Activated B cell treated with CpG ODN at 0.5 μM for 24 hours (primary cell): ENCODE data around the gene IVNS1ABP. TPM values are rescaled to one million over a fixed set of nuclear protein-coding genes. Genes with fewer than 3 reads are reported as not detected.

Experiments used
- ATAC-seq: fragments of 200-7000 bp; cut with Tn5 transposase; one replicate; pipeline ENCODE4 v1.10.0; 2021; ENCODE audit warnings: low read depth, mild to moderate bottlenecking, moderate library complexity
- CTCF ChIA-PET: fragments of 350-600 bp; sonication (Branson Sonifier 250); formaldehyde crosslinking; loops from one replicate; lab custom pipeline; 2021; ENCODE audit warnings: antibody characterized with exemption; lab: Charles Lee
- POLR2A ChIA-PET: fragments of 350-600 bp; sonication (Branson Sonifier 250); formaldehyde crosslinking; loops from one replicate; lab custom pipeline; 2021; ENCODE audit warnings: antibody characterized with exemption; lab: Charles Lee
- DNase-seq: peaks from one replicate; pipeline ENCODE4 v3.0.0; 2022
- H3K27ac Mint-ChIP-seq: one replicate; pipeline ENCODE4 v1.8.0; 2020; ENCODE audit warnings: mixed read lengths
- H3K27me3 Mint-ChIP-seq: one replicate; pipeline ENCODE4 v1.8.0; 2021; ENCODE audit warnings: mixed read lengths
- H3K36me3 Mint-ChIP-seq: one replicate; pipeline ENCODE4 v1.8.0; 2021; ENCODE audit warnings: low read depth, mixed read lengths
- H3K4me1 Mint-ChIP-seq: one replicate; pipeline ENCODE4 v1.8.0; 2021; ENCODE audit warnings: mixed read lengths
- H3K4me3 Mint-ChIP-seq: one replicate; pipeline ENCODE4 v1.8.0; 2020; ENCODE audit warnings: mild to moderate bottlenecking, mixed read lengths
- H3K9me3 Mint-ChIP-seq: one replicate; pipeline ENCODE4 v1.8.0; 2020; ENCODE audit warnings: mixed read lengths
- intact Hi-C: fragments of 100-400 bp; cut with micrococcal nuclease; formaldehyde crosslinking; loops from one replicate; pipeline ENCODE4 v1.15.1; 2024
- total RNA-seq: library from RNA; stranded (reverse); gene quantifications from 2 replicates; pipeline ENCODE4 v1.2.3, GENCODE V29; 2022
- TF ChIP-seq, protein P1 (sequence below): fragments of 200-600 bp; IDR thresholded peaks from one replicate; pipeline ENCODE4 v1.8.0; 2022; ENCODE audit warnings: antibody characterized with exemption, mild to moderate bottlenecking

Gene IVNS1ABP
- total RNA-seq, 1 donor from 2014 or later: 149 TPM

- DNase-seq (no peak), ATAC-seq (peak; percentile 32)
- Mint-ChIP-seq H3K27ac (peak overlapping the region; percentile 98), H3K4me3 (peak overlapping the region; percentile 97), H3K36me3 (peaks cover 14% of the 10 kb centered on the region), H3K9me3 (peaks cover 2% of the 10 kb centered on the region), H3K4me1 (peaks cover 43% of the 10 kb centered on the region), H3K27me3 (no peaks in the 10 kb centered on the region)
- TF ChIP-seq, protein P1, sequence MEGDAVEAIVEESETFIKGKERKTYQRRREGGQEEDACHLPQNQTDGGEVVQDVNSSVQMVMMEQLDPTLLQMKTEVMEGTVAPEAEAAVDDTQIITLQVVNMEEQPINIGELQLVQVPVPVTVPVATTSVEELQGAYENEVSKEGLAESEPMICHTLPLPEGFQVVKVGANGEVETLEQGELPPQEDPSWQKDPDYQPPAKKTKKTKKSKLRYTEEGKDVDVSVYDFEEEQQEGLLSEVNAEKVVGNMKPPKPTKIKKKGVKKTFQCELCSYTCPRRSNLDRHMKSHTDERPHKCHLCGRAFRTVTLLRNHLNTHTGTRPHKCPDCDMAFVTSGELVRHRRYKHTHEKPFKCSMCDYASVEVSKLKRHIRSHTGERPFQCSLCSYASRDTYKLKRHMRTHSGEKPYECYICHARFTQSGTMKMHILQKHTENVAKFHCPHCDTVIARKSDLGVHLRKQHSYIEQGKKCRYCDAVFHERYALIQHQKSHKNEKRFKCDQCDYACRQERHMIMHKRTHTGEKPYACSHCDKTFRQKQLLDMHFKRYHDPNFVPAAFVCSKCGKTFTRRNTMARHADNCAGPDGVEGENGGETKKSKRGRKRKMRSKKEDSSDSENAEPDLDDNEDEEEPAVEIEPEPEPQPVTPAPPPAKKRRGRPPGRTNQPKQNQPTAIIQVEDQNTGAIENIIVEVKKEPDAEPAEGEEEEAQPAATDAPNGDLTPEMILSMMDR: no peak
- ChIA-PET CTCF (interaction anchor here (0.8 to 4.1 kb wide), 13 partner anchors 21 to 376 kb away, joined by 3 to 49 read pairs (median 6); no protein-coding TSS in a partner anchor), POLR2A (interaction anchor here (0.8 to 3.7 kb wide), 31 partner anchors 9 to 1057 kb away, joined by 3 to 81 read pairs (median 8); partner anchors contain the start of genes SWT1, TPR and TRMT1L)
- intact Hi-C loops: loop anchor here (1.0 to 10.0 kb wide), 18 partner anchors 21 to 1057 kb away; partner anchors contain the start of genes ODR4, RNF2, SWT1 and TPR
These were observed 855 bp upstream of the IVNS1ABP start for GRCh38 chr1:185317886-185318310.

DNA sequence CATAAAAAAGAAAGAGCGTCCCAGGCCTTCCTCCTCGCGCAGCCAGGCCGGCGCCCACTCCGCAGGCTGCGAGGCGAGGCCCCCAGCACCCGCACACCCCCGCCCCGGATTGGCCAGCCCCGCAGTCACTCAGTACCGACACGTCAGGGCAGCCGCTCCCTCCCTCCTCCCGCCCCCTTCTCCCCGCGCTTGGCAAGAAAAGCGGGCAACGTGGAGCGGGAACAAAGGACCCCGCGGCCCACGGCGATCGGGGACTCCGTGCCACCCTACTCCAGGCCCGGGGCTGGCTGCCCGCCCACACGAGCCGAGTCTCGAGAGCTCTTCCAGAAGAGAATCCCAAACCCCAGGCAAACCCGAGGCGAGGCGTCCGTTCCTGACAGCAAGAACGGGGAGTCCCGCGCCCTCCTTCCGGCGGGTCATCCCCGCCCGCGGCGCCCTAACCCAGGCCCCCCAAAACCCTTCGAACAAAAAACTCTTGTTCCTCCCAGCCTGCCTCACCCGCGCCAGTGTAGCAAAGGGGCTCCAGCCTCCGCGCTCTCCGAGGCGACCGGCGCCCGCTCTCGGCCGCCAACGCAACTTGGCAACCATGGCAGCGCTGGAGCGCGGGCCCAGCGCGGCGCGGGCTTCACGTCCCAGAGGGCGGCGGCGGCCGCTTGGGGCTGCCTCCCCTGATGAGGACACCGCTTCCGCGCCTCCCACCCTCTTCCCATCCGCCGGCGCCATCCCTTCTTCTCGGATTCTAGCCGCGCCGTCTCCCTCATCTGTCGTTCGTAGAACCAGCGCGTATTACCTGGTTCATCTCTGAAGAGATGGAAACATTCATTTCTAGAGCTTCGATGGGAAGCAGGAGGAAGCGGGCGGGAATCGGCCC, 645 bp downstream of the IVNS1ABP start:
- DNase-seq (peak; percentile 83), ATAC-seq (peak; percentile 49)
- intact Hi-C loops: loop anchor here (1.0 to 10.0 kb wide), 18 partner anchors 23 to 1059 kb away; partner anchors contain the start of genes ODR4, RNF2, SWT1 and TPR
- H3K36me3 Mint-ChIP-seq: peaks cover 20% of the 10 kb centered on the region
- ChIA-PET POLR2A (interaction anchor here (0.6 to 3.7 kb wide), 40 partner anchors 9 to 1265 kb away, joined by 3 to 81 read pairs (median 6); partner anchors contain the start of genes EDEM3, SWT1, TPR and TRMT1L), CTCF (interaction anchor here (0.5 to 4.1 kb wide), 17 partner anchors 22 to 378 kb away, joined by 3 to 49 read pairs (median 5); no protein-coding TSS in a partner anchor)
- TF ChIP-seq, protein P1: no peak
- H3K9me3 Mint-ChIP-seq: peaks cover 2% of the 10 kb centered on the region
- H3K4me3 Mint-ChIP-seq: peak overlapping the region; percentile 97
- peaks cover 56% of the 10 kb centered on the region for H3K4me1 Mint-ChIP-seq
- peak overlapping the region; percentile 98 for H3K27ac Mint-ChIP-seq
- H3K27me3 Mint-ChIP-seq: no peaks in the 10 kb centered on the region

GRCh38 chr1:185315445-185316071, 1.5 kb downstream of the IVNS1ABP start:
- Mint-ChIP-seq H3K36me3 (peaks cover 26% of the 10 kb centered on the region), H3K9me3 (no peaks in the 10 kb centered on the region), H3K4me1 (peaks cover 62% of the 10 kb centered on the region), H3K27me3 (no peaks in the 10 kb centered on the region), H3K27ac (peak overlapping the region; percentile 98), H3K4me3 (peak overlapping the region; percentile 97)
- TF ChIP-seq, protein P1: no peak
- POLR2A ChIA-PET: interaction anchor here (1.0 to 3.7 kb wide), 17 partner anchors 22 to 1264 kb away, joined by 3 to 81 read pairs (median 33); partner anchors contain the start of genes SWT1, TRMT1L and TSEN15
- ATAC-seq (no peak), DNase-seq (no peak)
- intact Hi-C loops: loop anchor here (2.0 to 10.0 kb wide), 5 partner anchors 21 to 343 kb away; partner anchors contain the start of gene RNF2
- CTCF ChIA-PET: interaction anchor here (0.8 to 4.1 kb wide), 7 partner anchors 23 to 379 kb away, joined by 3 to 49 read pairs (median 6); no protein-coding TSS in a partner anchor

GRCh38 chr1:185314411-185314810, 2.6 kb downstream of the IVNS1ABP start:
- intact Hi-C loops: loop anchor here (2.0 to 10.0 kb wide), 2 partner anchors 20 to 210 kb away; no protein-coding TSS in a partner anchor
- peaks cover 62% of the 10 kb centered on the region for H3K4me1 Mint-ChIP-seq

More at GRCh38 chr1:185314411-185314810, 2.6 kb downstream of the IVNS1ABP start:
- DNase-seq (no peak), ATAC-seq (no peak)
- Mint-ChIP-seq H3K27ac (no peak overlapping the region), H3K27me3 (no peaks in the 10 kb centered on the region), H3K4me3 (peak overlapping the region; percentile 97), H3K36me3 (peaks cover 33% of the 10 kb centered on the region), H3K9me3 (no peaks in the 10 kb centered on the region)
- ChIA-PET CTCF (interaction anchor here (0.9 to 2.1 kb wide), 4 partner anchors 246 to 366 kb away, joined by 4 to 11 read pairs (median 7); no protein-coding TSS in a partner anchor), POLR2A (interaction anchor here (0.6 to 2.1 kb wide), 4 partner anchors 92 to 379 kb away, joined by 3 to 10 read pairs (median 3); no protein-coding TSS in a partner anchor)
- TF ChIP-seq, protein P1: no peak
